SK-N-DZ (cell line): ENCODE measurements around the gene MEF2C.
A peak's percentile ranks its signal among the peaks of the same experiment; 100 is the strongest.

Experiments
- DNase-seq: peaks from one replicate; pipeline ENCODE4 v3.0.0-alpha.2; 2015; ENCODE audit warnings: low spot score

Gene MEF2C

GRCh38 chr5:88888848-88889188 lies 5.8 kb upstream of the MEF2C start:
- DNase-seq: no peak

DNA sequence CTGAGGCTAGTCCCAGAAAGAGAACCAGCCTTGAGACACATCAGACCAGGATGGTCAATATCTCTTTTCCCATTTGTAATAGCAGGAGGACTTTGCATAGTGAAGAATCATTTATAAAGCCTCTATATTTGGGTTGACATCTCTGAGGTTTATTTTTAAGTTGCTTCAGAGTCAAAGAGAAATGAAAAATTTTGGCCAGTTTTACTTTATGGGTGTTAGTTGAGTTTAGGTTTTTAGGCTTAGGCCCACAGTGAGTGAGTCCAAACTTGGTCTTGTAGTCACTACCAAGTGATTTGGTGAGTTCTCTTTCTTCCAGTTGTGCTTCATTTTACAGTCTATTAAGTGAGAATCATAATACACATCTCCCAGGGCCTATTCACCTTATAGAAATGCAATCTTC lies 5.3 kb upstream of the MEF2C start:
- DNase-seq: no peak

- DNase-seq: no peak
Measured at GRCh38 chr5:88887342-88887741, 4.4 kb upstream of the MEF2C start.

DNA sequence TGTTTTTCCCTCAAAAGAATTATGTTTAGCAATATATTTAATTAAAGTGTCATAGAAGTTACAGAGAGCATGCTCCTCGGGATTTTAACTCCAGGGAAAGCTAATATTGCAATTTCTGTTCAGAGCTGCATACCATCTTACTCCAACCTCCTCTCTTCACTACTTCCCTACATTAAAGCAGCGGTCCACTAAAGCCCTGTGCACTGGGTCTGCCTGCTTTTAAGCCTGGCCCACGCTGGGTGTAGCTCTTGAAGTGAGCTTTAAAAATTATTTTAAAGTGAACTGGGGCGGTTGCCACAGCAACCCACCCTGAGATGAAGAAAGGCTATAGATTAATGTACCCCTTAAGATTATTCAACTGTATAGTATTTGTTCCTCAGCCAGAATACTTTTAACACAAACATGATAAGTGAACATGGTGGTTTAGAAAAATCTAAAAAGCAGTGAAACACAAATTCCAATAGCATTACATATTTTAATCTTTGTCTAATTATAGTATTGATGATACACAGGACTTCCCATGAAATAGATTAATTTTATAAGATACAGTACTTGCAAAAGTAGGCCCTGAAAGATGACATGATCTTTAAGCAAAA lies 3.9 kb upstream of the MEF2C start:
- no peak for DNase-seq

GRCh38 chr5:88886252-88886651 lies 3.3 kb upstream of the MEF2C start:
- no peak for DNase-seq

DNA sequence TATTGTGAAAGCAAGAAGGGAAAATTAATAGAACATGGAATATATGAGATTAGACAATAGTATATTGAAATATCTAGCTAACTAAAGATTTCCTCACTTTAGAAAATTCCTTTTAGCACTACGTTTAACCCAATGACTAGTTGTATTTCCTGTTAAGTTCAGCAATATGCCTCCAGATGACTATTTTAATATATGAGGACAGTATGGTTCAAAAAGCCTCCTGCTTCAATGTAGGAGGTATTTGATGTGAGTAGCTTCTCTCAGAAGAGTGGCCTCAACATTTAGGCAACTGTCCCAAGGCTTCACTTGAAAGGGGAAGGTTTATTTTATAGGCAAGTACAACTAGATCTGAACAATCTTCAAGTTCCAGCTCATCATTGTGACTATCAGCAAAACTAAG lies 2.0 kb upstream of the MEF2C start:
- DNase-seq: no peak

- no peak for DNase-seq
Measured at GRCh38 chr5:88884608-88884877, 1.6 kb upstream of the MEF2C start.

DNA sequence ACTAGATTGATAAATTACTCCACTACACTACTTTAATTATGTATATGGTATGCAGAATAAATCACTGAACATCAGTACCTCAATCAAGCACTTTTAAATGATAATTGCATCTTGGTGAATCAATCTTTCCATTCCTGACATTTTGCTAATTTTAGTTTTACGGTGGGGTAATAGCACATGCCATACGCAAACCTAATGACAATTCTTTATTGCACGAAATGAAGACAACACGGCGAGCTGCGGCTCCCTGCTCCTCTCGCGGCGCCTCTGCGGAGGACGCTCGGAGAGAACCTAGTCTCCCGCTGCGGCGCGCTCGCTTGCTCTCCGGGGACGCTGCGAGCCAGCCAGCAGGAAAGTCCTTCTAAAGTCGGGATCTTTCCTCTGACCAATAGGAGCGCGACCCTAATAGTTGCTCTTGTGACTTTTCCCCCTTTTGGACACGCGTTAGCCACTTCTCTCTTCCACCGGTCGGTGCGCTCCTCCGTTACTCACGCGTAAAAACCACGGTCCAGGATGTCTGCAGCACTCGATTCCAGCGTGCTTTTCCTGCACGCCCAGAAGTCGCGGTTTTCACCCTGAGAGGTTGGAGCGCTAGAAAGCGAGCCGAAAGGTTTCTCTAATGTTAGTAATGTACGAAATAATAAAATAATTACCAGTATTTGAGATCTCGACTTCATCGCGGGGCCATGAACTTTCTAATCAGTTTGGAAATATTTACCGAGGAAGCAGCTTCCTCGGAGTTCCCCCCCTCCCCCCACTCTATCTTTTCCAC lies 1.0 kb upstream of the MEF2C start:
- DNase-seq: peak; percentile 25

DNA sequence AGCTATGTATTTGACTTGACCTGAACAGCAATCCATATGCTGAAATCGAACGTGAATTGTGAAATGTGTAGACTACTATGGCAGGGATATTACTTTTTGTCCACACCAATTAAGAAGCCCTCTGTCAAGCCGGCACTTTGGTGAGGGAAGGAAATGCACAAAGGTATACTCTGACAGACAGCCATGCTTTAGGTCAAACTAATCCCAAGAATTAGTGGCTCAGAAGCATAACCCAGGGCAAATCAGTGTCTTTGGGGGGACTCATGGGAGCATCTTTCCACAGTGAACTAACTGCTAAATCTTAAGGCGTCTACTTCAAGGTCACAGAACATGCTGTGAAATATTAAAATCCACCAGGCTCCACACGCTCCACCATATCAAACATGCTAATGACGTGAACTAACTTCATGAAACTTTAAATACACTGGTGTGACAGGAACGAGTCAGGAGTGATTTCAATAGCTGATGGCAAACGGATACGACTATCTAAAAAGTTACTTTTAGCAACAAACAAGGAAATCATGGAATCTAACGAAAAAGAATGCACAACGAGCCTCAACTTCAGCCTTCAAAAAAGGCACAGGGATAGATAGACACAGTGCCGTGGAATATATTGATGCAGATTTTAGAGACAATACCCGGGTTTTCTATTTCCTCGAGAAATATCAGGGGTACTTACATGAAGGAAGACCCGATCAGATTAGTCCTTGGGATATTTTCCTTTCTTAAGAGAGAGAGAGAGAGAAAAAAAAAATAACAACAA lies 527 bp downstream of the MEF2C start:
- DNase-seq: no peak

GRCh38 chr5:88881571-88881971 lies 1.4 kb downstream of the MEF2C start:
- DNase-seq: no peak

GRCh38 chr5:88880201-88880600 lies 2.8 kb downstream of the MEF2C start:
- no peak for DNase-seq

DNA sequence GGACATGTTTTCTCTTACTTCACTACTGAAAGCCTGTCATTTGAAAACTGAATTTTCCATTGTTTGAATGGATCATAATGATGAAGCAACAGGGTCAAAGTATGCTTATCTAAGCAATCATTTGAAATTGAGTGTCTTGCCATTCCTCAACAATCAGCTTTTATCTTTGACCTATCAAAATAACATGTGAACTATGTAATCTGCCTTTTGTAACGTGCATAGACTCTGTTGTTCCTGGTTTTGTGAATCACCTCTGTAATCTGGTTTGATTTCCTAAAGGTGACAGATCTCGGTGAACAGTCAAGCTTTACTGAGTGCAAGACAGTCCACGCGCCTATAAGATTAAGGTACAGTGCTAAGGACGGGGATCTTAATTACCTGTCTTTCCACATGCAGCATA lies 3.3 kb downstream of the MEF2C start:
- DNase-seq: no peak

GRCh38 chr5:88878976-88879375 lies 4.0 kb downstream of the MEF2C start:
- no peak for DNase-seq

GRCh38 chr5:88877826-88878225 lies 5.2 kb downstream of the MEF2C start:
- DNase-seq: no peak

DNA sequence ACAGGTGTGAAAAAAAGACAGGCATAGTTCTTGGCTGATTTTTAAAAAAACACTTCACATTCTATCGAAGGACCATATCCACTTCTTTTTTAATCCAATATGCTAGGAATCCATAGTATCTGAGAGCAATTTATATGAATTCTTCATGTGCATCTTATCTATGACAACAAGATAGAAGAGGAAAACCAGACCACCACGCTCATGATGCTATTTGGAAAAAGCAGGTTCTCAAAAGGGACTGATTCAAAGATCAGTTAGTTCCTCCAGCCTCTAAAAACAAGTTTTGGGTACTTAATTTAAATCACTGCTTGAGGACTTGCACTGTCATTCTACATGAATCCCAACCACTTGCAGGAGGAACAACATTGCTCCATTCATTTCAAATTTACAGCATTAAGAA lies 6.3 kb downstream of the MEF2C start:
- peak; percentile 55 for DNase-seq

DNA sequence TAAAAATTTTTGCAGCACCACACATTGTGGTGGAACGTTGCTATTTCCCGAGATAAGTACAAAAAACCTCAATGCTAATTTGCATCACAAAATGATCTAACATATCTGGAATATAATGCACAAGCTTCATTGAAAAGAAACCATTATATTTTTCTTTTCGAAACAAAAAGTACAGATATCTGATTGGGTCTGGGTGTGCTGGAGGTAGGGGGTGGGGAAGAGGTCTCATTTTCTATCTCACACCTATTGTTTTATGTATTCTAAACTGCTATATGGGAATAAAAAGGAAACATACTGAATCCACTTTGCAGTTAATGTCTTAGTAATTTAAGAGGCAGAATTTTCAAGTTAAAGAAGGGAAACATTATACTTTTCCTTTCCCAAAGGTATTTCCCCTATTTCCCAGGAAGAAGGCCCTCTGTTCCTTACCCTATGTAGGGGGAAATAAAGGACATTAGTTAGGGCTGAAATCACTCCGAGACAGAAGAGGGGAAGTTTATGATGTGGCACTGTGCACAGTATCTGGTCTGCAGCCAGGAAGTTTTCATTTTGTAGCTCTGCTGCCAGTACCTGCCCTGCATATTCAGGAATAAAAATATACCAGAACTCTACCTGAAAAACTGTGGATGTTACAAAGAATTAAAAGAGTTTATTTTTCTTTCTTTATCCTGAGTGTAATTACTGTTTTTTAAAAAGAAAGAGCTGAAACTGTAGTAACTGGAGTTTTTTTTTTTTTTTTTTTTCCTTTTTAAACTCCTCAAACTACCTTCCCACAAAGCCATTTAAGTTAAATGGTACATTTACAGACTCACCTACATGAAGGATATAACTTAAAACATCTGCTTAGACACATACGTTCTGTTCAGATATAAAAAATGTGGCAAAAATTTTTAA lies 7.4 kb downstream of the MEF2C start:
- no peak for DNase-seq

- no peak for DNase-seq
Measured at GRCh38 chr5:88873447-88873846, 9.5 kb downstream of the MEF2C start.

- DNase-seq: no peak
Measured at GRCh38 chr5:88872971-88873370, 10.0 kb downstream of the MEF2C start.

DNA sequence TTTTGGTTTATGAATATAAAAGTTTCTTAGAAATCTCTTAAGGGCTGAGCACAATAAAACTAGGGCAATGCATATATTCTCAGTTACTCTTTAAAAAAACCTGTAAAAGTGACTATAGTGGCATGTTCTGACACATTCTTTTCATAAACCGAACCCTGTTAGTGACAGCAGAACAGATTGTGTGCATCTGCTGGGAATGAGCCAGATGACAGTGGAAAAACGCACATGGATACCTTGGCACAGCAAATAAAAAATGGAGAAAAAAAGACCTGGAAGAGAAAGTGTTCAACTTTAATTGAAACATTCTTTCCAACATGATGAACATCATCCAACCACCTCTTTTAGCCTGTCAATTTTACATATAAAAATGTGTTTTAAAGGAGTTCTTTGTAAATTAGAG lies 12.7 kb downstream of the MEF2C start:
- no peak for DNase-seq

DNA sequence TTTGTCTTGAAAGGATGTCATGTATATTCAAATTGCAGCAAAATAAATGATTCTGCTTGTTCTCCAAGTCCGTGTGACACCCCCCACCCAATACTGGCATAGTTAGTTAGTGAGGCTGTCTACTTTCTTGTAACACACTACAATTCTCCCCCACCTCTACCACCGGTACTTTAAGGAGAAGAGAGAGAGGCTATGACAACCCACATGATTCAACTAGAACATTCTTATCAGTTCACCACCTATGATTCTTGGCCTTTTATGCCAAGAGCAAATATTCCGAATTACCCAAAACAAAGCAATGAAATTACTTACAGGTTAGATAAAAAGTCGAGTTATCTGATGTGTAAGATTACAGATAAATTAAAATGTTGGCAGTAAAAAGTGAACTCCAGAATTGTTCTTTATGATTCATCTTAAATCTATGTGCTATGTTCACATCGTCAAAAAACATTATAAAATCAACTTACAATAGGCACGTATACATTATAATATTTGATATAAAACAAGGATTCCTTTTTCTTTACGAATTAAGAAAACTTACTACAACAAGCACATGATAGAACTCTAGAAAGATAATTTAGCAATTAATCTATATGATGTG lies 14.4 kb downstream of the MEF2C start:
- DNase-seq: no peak

DNA sequence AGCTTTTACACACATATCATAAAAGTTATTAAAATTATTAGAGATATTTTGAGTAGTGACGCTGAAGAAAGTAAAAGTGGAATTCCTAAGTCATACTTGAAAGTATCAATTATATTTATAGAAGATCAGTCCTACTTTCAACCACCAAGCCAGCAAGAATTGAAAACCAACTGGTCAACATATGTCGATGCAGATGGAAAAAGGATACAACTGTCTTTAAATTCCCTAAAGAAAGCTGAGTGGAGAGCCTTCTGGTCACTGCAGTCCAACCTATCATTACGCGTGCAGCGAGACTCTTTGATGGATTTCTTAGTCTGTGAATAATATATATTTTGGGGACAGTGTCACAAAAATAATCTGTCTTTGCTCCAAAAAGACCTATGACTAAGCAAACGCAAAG lies 15.3 kb downstream of the MEF2C start:
- no peak for DNase-seq

DNA sequence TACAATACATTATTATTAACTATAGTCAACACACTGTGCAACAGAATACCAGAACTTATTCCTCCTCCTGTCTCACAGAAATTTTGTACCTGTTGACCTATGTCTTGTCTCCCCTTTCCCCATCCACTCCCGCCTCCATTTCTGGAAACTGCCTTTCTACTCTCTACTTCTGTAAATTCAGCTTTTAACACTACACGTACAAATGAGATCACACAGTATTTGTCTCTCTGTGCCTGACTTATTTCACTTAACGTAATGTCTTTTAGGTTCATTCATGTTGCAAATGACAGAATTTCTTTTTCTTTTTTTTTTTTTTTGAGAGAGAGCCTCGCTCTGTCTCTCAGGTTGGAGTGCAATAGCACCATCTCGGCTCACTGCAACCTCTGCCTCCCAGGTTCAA lies 19.5 kb downstream of the MEF2C start:
- no peak for DNase-seq
